ENCODE measurements around the gene SDHAF2. TPM values are rescaled to one million over a fixed set of nuclear protein-coding genes. Genes with fewer than 3 reads are reported as not detected.

The SDHAF2 gene
- total RNA-seq, 1 experiment from 2014 or later: 43.2 TPM

DNA sequence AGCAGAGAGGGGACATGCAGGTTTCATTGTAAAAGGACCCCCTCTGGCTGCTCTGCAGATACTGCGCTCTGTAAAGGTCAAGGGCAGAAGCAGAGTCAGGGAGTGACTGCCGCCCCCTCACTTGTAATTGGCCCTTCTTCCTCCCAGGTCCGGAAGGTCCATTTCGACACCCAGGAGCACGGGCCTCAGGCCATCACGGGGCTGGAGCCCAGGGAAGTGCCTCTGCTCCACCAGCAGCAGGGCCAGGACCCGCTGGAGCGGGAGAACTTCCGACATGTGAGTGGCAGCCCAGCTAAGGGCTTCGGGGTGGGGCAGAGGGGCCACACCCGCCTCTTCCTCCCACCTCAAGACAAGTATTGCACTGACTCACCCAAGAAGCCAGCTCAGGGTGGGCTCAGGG lies 54.6 kb downstream of the SDHAF2 start:
- DNase-seq (ENCODE audit: low read depth, low spot score) (no peak), ATAC-seq (no peak)
- ChIA-PET POLR2A (no interaction called here), CTCF (no interaction called here)
- Histone ChIP-seq H3K27ac (ENCODE audit: low read length) (no peak overlapping the region), H3K36me3 (ENCODE audit: control insufficient read depth, insufficient read depth, low read length) (no peaks in the 10 kb centered on the region), H3K9me3 (ENCODE audit: control insufficient read depth, insufficient read depth, low read depth, low read length) (no peaks in the 10 kb centered on the region), H3K4me1 (ENCODE audit: control insufficient read depth, insufficient read depth, low read length) (peaks cover 10% of the 10 kb centered on the region), H3K27me3 (ENCODE audit: control insufficient read depth, insufficient read depth, low read length) (no peaks in the 10 kb centered on the region), H3K4me3 (ENCODE audit: low read depth in 2 of 2, low read length in 2 of 2) (no peak overlapping the region)
- in situ Hi-C loops (cut with HindIII; ENCODE audit: low pct_unique_long_range_greater_than_20kb, low sequenced_read_pairs) (no loop called here), intact Hi-C loops (cut with micrococcal nuclease; ENCODE audit: unreplicated experiment) (no loop called here)
- BruUV-seq (replicated peaks): no TSS peak
- no peak for TF ChIP-seq SIN3A (IDR thresholded peaks at IDR 0.05; ENCODE audit: borderline replicate concordance, insufficient read depth, low read depth, low read length)
- no peak for TF ChIP-seq TCF7L2 (IDR thresholded peaks at IDR 0.05; ENCODE audit: low read depth, low read length)
- no peak for TF ChIP-seq POLR2AphosphoS5 (IDR thresholded peaks at IDR 0.05; ENCODE audit: low read depth, low read length)

DNA sequence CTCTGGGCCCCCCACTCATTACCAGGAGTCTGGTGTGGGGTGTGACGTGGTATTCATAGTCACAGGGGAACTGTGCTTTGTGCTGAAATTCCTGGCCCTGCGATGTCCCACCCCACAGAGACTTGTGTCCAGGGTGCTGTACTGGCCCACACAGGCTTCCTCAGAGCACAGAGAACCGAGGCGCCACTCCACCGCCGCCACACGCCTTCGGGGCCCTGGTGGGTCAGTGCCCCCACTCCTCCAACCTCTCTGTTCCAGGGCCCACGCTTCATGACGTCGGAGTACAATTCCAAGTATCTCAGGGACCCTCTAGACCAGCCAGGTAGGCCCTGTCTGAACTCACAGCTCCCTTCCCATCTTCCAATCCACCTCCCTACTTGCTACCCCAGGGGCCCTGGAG lies 55.2 kb downstream of the SDHAF2 start:
- intact Hi-C loops (cut with micrococcal nuclease; ENCODE audit: unreplicated experiment) (no loop called here), in situ Hi-C loops (cut with HindIII; ENCODE audit: low pct_unique_long_range_greater_than_20kb, low sequenced_read_pairs) (no loop called here)
- Histone ChIP-seq H3K36me3 (ENCODE audit: control insufficient read depth, insufficient read depth, low read length) (no peaks in the 10 kb centered on the region), H3K27me3 (ENCODE audit: control insufficient read depth, insufficient read depth, low read length) (no peaks in the 10 kb centered on the region), H3K9me3 (ENCODE audit: control insufficient read depth, insufficient read depth, low read depth, low read length) (no peaks in the 10 kb centered on the region), H3K4me3 (ENCODE audit: low read depth in 2 of 2, low read length in 2 of 2) (no peak overlapping the region), H3K27ac (ENCODE audit: low read length) (no peak overlapping the region), H3K4me1 (ENCODE audit: control insufficient read depth, insufficient read depth, low read length) (peaks cover 15% of the 10 kb centered on the region)
- no peak for DNase-seq (ENCODE audit: low read depth, low spot score)
- CTCF ChIA-PET: no interaction called here
- BruUV-seq (replicated peaks): no TSS peak
- POLR2A ChIA-PET: no interaction called here
- ATAC-seq: no peak
- TF ChIP-seq, protein P1, sequence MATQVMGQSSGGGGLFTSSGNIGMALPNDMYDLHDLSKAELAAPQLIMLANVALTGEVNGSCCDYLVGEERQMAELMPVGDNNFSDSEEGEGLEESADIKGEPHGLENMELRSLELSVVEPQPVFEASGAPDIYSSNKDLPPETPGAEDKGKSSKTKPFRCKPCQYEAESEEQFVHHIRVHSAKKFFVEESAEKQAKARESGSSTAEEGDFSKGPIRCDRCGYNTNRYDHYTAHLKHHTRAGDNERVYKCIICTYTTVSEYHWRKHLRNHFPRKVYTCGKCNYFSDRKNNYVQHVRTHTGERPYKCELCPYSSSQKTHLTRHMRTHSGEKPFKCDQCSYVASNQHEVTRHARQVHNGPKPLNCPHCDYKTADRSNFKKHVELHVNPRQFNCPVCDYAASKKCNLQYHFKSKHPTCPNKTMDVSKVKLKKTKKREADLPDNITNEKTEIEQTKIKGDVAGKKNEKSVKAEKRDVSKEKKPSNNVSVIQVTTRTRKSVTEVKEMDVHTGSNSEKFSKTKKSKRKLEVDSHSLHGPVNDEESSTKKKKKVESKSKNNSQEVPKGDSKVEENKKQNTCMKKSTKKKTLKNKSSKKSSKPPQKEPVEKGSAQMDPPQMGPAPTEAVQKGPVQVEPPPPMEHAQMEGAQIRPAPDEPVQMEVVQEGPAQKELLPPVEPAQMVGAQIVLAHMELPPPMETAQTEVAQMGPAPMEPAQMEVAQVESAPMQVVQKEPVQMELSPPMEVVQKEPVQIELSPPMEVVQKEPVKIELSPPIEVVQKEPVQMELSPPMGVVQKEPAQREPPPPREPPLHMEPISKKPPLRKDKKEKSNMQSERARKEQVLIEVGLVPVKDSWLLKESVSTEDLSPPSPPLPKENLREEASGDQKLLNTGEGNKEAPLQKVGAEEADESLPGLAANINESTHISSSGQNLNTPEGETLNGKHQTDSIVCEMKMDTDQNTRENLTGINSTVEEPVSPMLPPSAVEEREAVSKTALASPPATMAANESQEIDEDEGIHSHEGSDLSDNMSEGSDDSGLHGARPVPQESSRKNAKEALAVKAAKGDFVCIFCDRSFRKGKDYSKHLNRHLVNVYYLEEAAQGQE (IDR thresholded peaks at IDR 0.05; ENCODE audit: insufficient read depth in 1 of 2, low read depth in 2 of 2, low read length in 1 of 2): no peak
- TF ChIP-seq CTCF (IDR thresholded peaks at IDR 0.05): no peak
- no peak for TF ChIP-seq TCF7L2 (IDR thresholded peaks at IDR 0.05; ENCODE audit: low read depth, low read length)
- TF ChIP-seq SIN3A (IDR thresholded peaks at IDR 0.05; ENCODE audit: borderline replicate concordance, insufficient read depth, low read depth, low read length): no peak
- TF ChIP-seq POLR2AphosphoS5 (IDR thresholded peaks at IDR 0.05; ENCODE audit: low read depth, low read length): no peak

- H3K4me3 ChIP-seq (ENCODE audit: low read depth in 2 of 2, low read length in 2 of 2): no peak overlapping the region
- intact Hi-C loops (cut with micrococcal nuclease; ENCODE audit: unreplicated experiment): no loop called here
- no TSS peak for BruUV-seq (replicated peaks)
- ChIA-PET POLR2A (no interaction called here), CTCF (interaction anchor here (1.0 kb wide), 1 partner anchor 28 kb away, joined by 4 read pairs; no protein-coding TSS in a partner anchor)
- H3K27ac ChIP-seq (ENCODE audit: low read length): no peak overlapping the region
- ATAC-seq: no peak
- H3K4me1 ChIP-seq (ENCODE audit: control insufficient read depth, insufficient read depth, low read length): peaks cover 17% of the 10 kb centered on the region
- TF ChIP-seq SIN3A (IDR thresholded peaks at IDR 0.05; ENCODE audit: borderline replicate concordance, insufficient read depth, low read depth, low read length) (no peak), TCF7L2 (IDR thresholded peaks at IDR 0.05; ENCODE audit: low read depth, low read length) (no peak), CTCF (IDR thresholded peaks at IDR 0.05) (no peak), POLR2AphosphoS5 (IDR thresholded peaks at IDR 0.05; ENCODE audit: low read depth, low read length) (no peak)
- TF ChIP-seq, protein P1 (IDR thresholded peaks at IDR 0.05; ENCODE audit: insufficient read depth in 1 of 2, low read depth in 2 of 2, low read length in 1 of 2): no peak
- in situ Hi-C loops (cut with HindIII; ENCODE audit: low pct_unique_long_range_greater_than_20kb, low sequenced_read_pairs): no loop called here
- no peaks in the 10 kb centered on the region for H3K36me3 ChIP-seq (ENCODE audit: control insufficient read depth, insufficient read depth, low read length)
- H3K27me3 ChIP-seq (ENCODE audit: control insufficient read depth, insufficient read depth, low read length): no peaks in the 10 kb centered on the region
- no peak for DNase-seq (ENCODE audit: low read depth, low spot score)
- no peaks in the 10 kb centered on the region for H3K9me3 ChIP-seq (ENCODE audit: control insufficient read depth, insufficient read depth, low read depth, low read length)
These were observed 56.2 kb downstream of the SDHAF2 start for GRCh38 chr11:61486011-61486620.

Data from Panc1 (cell line).